ENCODE data around the gene ZNF529. TPM values are rescaled to one million over a fixed set of nuclear protein-coding genes. Genes with fewer than 3 reads are reported as not detected.

The ZNF529 gene
- total RNA-seq: 6.9 and 8.8 TPM in 2 replicates

GRCh38 chr19:36573020-36573894 is at the start of gene ZNF529:
Gene ZNF529 (minus strand): TSS chr19:36573292. CDS start chr19:36572346, 946 bp downstream.

DNA sequence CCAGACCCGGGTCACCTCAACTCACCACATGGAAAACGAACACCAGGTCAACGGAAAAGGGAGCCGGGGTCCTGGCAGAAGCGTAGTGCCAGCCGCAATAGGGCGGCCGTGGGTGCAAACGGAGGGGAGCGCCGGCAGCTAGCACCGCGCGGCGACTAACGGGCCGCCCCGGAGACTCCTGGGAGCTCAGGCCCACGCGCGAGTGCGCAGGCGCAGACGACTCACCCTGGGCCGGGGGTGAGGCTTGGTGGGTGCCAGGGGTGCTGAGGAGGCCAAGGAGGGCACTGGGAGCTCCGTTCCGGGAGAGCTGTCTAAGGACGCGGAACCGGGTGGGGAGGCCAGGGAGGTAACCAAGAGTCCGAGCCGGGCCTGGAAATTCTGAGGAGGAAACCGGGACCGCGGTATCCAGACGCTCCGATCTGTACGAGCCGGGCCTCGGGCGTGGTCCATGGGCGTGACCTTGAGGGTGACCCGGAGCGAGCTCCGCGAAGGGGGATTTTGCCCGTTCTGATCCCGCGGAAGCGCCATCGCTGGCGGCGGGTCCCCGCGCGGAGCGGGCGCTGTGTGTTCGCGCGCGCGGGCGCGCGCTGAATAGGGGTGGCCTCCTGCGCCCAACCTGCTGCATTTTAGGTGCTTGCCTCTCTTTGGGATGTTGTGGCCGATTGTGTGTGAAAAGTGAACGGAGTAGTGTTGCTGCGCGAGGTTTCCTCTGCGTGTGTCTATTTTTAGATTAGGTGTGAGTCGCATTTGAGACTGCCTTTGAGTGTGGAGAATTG is 32.2 kb upstream of the ZNF529 start, which contains the start of gene ZNF382:
Gene ZNF382 (plus strand): TSS at position 213 of the 776 bp plus-strand sequence. CDS start 4,602 bp downstream, outside the sequence.

GRCh38 chr19:36528194-36528920 is 44.7 kb downstream of the ZNF529 start, which contains the start of gene ZNF260:
Gene ZNF260 (minus strand): TSS chr19:36528271. CDS start chr19:36515238, 13,033 bp downstream.

Other genes with a start within 250 kb of the ZNF529 start
- 5.0 and 6.0 TPM in 2 replicates for gene ZFP14, start 194.1 kb downstream of the ZNF529 start, total RNA-seq
- 5.3 and 6.1 TPM in 2 replicates for gene ZFP82, start 154.6 kb downstream of the ZNF529 start, total RNA-seq
- gene ZNF566, start 83.7 kb downstream of the ZNF529 start, total RNA-seq: 7.6 and 9.3 TPM in 2 replicates
- 6.9 and 12.6 TPM in 2 replicates for gene ZNF260, start 45.0 kb downstream of the ZNF529 start, total RNA-seq
- 3.5 and 9.0 TPM in 2 replicates for gene ZNF382, start 32.0 kb upstream of the ZNF529 start, total RNA-seq
- 13.9 and 17.6 TPM in 2 replicates for gene ZNF461, start 93.5 kb upstream of the ZNF529 start, total RNA-seq
- 3.9 and 6.7 TPM in 2 replicates for gene ZNF567, start 114.3 kb upstream of the ZNF529 start, total RNA-seq
- gene ZNF850, start 199.5 kb upstream of the ZNF529 start, total RNA-seq: 1.3 TPM in 2 replicates